Loucy (cell line): ENCODE results near the gene ATF5.

Experiments used
- CTCF ChIP-seq: fragments of 200-600 bp; sonication (generic); conservative IDR thresholded peaks from 2 replicates; pipeline ENCODE4 v1.5.1; 2014; ENCODE audit warnings: mild to moderate bottlenecking, antibody characterized with exemption, low read length
- EZH2phosphoT487 ChIP-seq: fragments of 200-600 bp; IDR thresholded peaks from 2 replicates; pipeline ENCODE4 v1.6.1; 2018; ENCODE audit warnings: antibody characterized with exemption, mild to moderate bottlenecking, moderate library complexity, borderline replicate concordance

DNA sequence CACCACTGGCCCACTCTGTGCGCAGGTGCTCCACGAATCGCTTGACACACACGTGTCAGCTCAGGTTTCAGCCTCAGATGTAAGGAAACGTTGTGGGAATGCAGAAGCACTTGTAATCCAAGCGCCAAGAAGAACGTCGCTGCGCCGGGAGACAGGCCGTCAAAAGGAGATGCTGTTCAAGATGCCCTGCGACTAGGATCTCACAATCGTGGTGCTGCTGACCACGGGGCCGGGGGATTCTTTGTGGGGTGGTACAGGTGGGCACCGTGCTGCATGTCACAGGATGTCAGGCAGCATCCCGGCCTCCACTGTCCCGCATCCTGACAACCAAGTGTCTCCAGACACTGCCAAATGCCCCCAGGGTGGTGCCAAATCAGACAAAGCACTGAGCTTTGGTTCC, 48.9 kb downstream of the ATF5 start:
- TF ChIP-seq EZH2phosphoT487: no peak
- no peak for TF ChIP-seq CTCF
